SK-N-SH treated with all-trans-retinoic acid at 6 μM for 48 hours (cell line): ENCODE results near the gene HSPB6.

ENCODE experiments used
- ATAC-seq: fragments of 200-7000 bp; cut with Tn5 transposase; 3 replicates; pipeline ENCODE4 v1.9.1; 2020; ENCODE audit warnings: mild to moderate bottlenecking, moderate library complexity
- ARNTL ChIP-seq: fragments of 450-650 bp; formaldehyde crosslinking; IDR thresholded peaks from 2 replicates; pipeline ENCODE4 v1.5.0; 2020; ENCODE audit warnings: low read depth, mild to moderate bottlenecking, moderate library complexity, borderline replicate concordance
- BACH2 ChIP-seq: fragments of 250-450 bp; sonication (Bioruptor Pico); IDR thresholded peaks from 2 replicates; pipeline ENCODE4 v1.9.0; 2021; ENCODE audit warnings: mild to moderate bottlenecking, borderline replicate concordance
- CSDC2 ChIP-seq: fragments of 250-450 bp; sonication (Bioruptor Pico); IDR thresholded peaks from 2 replicates; pipeline ENCODE4 v1.5.0; 2020; ENCODE audit warnings: mild to moderate bottlenecking, moderate library complexity
- CSRNP3 ChIP-seq: fragments of 250-450 bp; sonication (Bioruptor Pico); IDR thresholded peaks from 2 replicates; pipeline ENCODE4 v1.5.1; 2021; ENCODE audit warnings: mild to moderate bottlenecking, moderate library complexity
- ESRRG ChIP-seq: fragments of 250-450 bp; sonication (Bioruptor Pico); IDR thresholded peaks from 2 replicates; pipeline ENCODE4 v1.6.1; 2021; ENCODE audit warnings: mild to moderate bottlenecking
- GLIS3 ChIP-seq: fragments of 250-450 bp; sonication (Bioruptor Pico); IDR thresholded peaks from 2 replicates; pipeline ENCODE4 v1.5.0; 2020; ENCODE audit warnings: mild to moderate bottlenecking, moderate library complexity
- ISL1 ChIP-seq: fragments of 250-450 bp; sonication (Bioruptor Pico); IDR thresholded peaks from 2 replicates; pipeline ENCODE4 v2.1.2; 2022; ENCODE audit warnings: mild to moderate bottlenecking, moderate library complexity
- OSR1 ChIP-seq: fragments of 250-450 bp; sonication (Bioruptor Pico); IDR thresholded peaks from 2 replicates; pipeline ENCODE4 v1.8.0; 2022; ENCODE audit warnings: moderate library complexity, mild to moderate bottlenecking, inconsistent platforms
- PATZ1 ChIP-seq: fragments of 250-450 bp; sonication (Bioruptor Pico); IDR thresholded peaks from 2 replicates; pipeline ENCODE4 v1.8.0; 2020; ENCODE audit warnings: mild to moderate bottlenecking, moderate library complexity, borderline replicate concordance
- PPARA ChIP-seq: fragments of 250-450 bp; sonication (Bioruptor Pico); IDR thresholded peaks from 2 replicates; pipeline ENCODE4 v1.5.0; 2020; ENCODE audit warnings: mild to moderate bottlenecking, borderline replicate concordance
- RARB ChIP-seq: fragments of 250-450 bp; sonication (Bioruptor Pico); IDR thresholded peaks from 2 replicates; pipeline ENCODE4 v1.8.0; 2021; ENCODE audit warnings: mild to moderate bottlenecking, moderate library complexity
- SNAI2 ChIP-seq: fragments of 250-450 bp; sonication (Bioruptor Pico); IDR thresholded peaks from 2 replicates; pipeline ENCODE4 v1.5.0; 2020; ENCODE audit warnings: mild to moderate bottlenecking, moderate library complexity
- TCF4 ChIP-seq: fragments of 250-450 bp; sonication (Bioruptor Pico); IDR thresholded peaks from 2 replicates; pipeline ENCODE4 v1.8.0; 2021; ENCODE audit warnings: mild to moderate bottlenecking, moderate library complexity, borderline replicate concordance
- TOX ChIP-seq: fragments of 250-450 bp; sonication (Bioruptor Pico); IDR thresholded peaks from 2 replicates; pipeline ENCODE4 v1.8.0; 2021; ENCODE audit warnings: mild to moderate bottlenecking, moderate library complexity, borderline replicate concordance
- ZC3H10 ChIP-seq: fragments of 250-450 bp; sonication (Bioruptor Pico); IDR thresholded peaks from 2 replicates; pipeline ENCODE4 v1.5.1; 2021; ENCODE audit warnings: mild to moderate bottlenecking, moderate library complexity
- ZFP3 ChIP-seq: fragments of 250-450 bp; sonication (Bioruptor Pico); IDR thresholded peaks from 2 replicates; pipeline ENCODE4 v1.5.0; 2020; ENCODE audit warnings: mild to moderate bottlenecking, moderate library complexity
- ZFP30 ChIP-seq: fragments of 450-650 bp; formaldehyde crosslinking; IDR thresholded peaks from 2 replicates; pipeline ENCODE4 v1.5.0; 2022; ENCODE audit warnings: mild to moderate bottlenecking, moderate library complexity
- ZNF565 ChIP-seq: fragments of 450-650 bp; formaldehyde crosslinking; conservative IDR thresholded peaks from 2 replicates; pipeline ENCODE4 v1.5.0; 2020; ENCODE audit warnings: low read depth, mild to moderate bottlenecking, moderate library complexity
- ZNF70 ChIP-seq: fragments of 450-650 bp; formaldehyde crosslinking; IDR thresholded peaks from 2 replicates; pipeline ENCODE4 v1.5.0; 2020; ENCODE audit warnings: mild to moderate bottlenecking, moderate library complexity
- ZNF8 ChIP-seq: fragments of 450-650 bp; formaldehyde crosslinking; IDR thresholded peaks from 2 replicates; pipeline ENCODE4 v1.5.0; 2020; ENCODE audit warnings: mild to moderate bottlenecking, moderate library complexity
- TF ChIP-seq, protein P1 (sequence below): fragments of 250-450 bp; sonication (Bioruptor Pico); IDR thresholded peaks from 2 replicates; pipeline ENCODE4 v1.5.1; 2020; ENCODE audit warnings: low read depth, mild to moderate bottlenecking, moderate library complexity
- TF ChIP-seq, protein P2 (sequence below): fragments of 250-450 bp; sonication (Bioruptor Pico); IDR thresholded peaks from 2 replicates; pipeline ENCODE4 v1.5.0; 2020; ENCODE audit warnings: mild to moderate bottlenecking, moderate library complexity

HSPB6 gene

GRCh38 chr19:35756377-35757230, at the start of gene HSPB6:
Gene HSPB6, minus strand, starts transcription at chr19:35757029. Its CDS starts 21 bp downstream, at chr19:35757008.
- TF ChIP-seq ZNF70 = no peak
- no peak for ATAC-seq

GRCh38 chr19:35806597-35806996, 49.8 kb upstream of the HSPB6 start:
- ATAC-seq = no peak
- no peak for TF ChIP-seq TCF4 (CRISPR knock-in tag)
- no peak for TF ChIP-seq ISL1 (CRISPR knock-in tag)
- TF ChIP-seq, protein P1, sequence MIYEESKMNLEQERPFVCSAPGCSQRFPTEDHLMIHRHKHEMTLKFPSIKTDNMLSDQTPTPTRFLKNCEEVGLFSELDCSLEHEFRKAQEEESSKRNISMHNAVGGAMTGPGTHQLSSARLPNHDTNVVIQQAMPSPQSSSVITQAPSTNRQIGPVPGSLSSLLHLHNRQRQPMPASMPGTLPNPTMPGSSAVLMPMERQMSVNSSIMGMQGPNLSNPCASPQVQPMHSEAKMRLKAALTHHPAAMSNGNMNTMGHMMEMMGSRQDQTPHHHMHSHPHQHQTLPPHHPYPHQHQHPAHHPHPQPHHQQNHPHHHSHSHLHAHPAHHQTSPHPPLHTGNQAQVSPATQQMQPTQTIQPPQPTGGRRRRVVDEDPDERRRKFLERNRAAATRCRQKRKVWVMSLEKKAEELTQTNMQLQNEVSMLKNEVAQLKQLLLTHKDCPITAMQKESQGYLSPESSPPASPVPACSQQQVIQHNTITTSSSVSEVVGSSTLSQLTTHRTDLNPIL (CRISPR knock-in tag) = no peak
- TF ChIP-seq ZNF70 = no peak
- TF ChIP-seq TOX (CRISPR knock-in tag) = no peak

DNA sequence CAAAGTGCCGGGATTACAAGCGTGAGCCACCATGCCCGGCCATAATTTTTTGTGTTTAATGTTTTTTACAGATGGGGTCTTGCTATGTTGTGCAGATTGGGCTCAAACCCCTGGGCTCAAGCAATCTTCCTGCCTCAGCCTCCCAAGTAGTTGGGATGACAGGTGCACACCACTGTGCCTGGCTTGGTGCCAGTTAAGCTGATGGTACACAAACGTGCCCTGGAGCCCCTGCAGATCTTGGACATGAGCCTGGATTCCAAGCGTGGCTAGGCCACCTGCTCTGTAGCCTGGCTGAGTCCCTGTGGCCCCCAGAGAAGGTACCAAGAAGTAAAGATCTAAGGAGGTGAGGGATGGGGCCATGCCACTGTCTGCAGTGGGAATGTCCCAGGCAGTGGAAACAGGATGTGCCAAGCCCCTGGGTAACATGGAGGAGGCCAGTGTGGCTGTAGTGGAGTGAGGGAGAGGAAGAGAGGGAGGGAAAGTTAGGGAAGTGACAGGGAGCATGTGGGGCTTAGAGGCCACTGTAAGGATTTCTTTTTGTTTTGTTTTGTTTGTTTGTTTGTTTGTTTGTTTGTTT, 48.8 kb upstream of the HSPB6 start:
- no peak for ATAC-seq
- TF ChIP-seq ZNF8 (CRISPR knock-in tag) (no peak), ARNTL (CRISPR knock-in tag) (no peak), PPARA (CRISPR knock-in tag) (no peak), ZFP30 (CRISPR knock-in tag) (no peak), SNAI2 (no peak), OSR1 (CRISPR knock-in tag) (no peak), ZNF70 (no peak), GLIS3 (CRISPR knock-in tag) (no peak), ZC3H10 (CRISPR knock-in tag) (no peak), ZFP3 (CRISPR knock-in tag) (no peak), CSRNP3 (CRISPR knock-in tag) (no peak), ZNF565 (CRISPR knock-in tag) (no peak), ESRRG (CRISPR knock-in tag) (no peak), CSDC2 (CRISPR knock-in tag) (no peak), PATZ1 (CRISPR knock-in tag) (no peak), ISL1 (CRISPR knock-in tag) (no peak), TCF4 (CRISPR knock-in tag) (no peak), TOX (CRISPR knock-in tag) (no peak), BACH2 (CRISPR knock-in tag) (no peak)
- TF ChIP-seq, protein P2, sequence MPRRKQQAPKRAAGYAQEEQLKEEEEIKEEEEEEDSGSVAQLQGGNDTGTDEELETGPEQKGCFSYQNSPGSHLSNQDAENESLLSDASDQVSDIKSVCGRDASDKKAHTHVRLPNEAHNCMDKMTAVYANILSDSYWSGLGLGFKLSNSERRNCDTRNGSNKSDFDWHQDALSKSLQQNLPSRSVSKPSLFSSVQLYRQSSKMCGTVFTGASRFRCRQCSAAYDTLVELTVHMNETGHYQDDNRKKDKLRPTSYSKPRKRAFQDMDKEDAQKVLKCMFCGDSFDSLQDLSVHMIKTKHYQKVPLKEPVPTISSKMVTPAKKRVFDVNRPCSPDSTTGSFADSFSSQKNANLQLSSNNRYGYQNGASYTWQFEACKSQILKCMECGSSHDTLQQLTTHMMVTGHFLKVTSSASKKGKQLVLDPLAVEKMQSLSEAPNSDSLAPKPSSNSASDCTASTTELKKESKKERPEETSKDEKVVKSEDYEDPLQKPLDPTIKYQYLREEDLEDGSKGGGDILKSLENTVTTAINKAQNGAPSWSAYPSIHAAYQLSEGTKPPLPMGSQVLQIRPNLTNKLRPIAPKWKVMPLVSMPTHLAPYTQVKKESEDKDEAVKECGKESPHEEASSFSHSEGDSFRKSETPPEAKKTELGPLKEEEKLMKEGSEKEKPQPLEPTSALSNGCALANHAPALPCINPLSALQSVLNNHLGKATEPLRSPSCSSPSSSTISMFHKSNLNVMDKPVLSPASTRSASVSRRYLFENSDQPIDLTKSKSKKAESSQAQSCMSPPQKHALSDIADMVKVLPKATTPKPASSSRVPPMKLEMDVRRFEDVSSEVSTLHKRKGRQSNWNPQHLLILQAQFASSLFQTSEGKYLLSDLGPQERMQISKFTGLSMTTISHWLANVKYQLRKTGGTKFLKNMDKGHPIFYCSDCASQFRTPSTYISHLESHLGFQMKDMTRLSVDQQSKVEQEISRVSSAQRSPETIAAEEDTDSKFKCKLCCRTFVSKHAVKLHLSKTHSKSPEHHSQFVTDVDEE (CRISPR knock-in tag) = no peak

DNA sequence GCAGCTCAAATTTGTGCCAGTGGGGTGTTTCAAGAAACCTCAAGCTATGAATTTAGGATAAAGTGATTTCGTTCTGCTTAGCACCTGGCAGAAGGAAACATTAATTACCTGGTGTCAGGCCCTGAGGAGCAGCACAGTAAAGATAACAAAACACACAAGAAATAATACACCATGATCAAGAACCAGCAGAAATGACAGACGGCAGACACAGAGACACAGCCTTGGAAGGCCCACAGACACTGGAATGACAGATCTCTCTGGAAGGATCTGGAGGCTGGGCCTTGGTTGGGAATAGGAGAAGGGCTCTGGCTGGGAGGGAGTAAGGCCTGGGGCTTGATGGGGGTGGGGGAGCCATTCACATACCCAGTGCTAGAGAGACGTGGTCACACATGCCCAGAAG, 45.0 kb upstream of the HSPB6 start:
- no peak for ATAC-seq
- TF ChIP-seq ZFP3 (CRISPR knock-in tag) (no peak), PPARA (CRISPR knock-in tag) (no peak), ZC3H10 (CRISPR knock-in tag) (no peak), ARNTL (CRISPR knock-in tag) (no peak), TCF4 (CRISPR knock-in tag) (no peak), PATZ1 (CRISPR knock-in tag) (no peak), RARB (CRISPR knock-in tag) (no peak)
- TF ChIP-seq, protein P2 (CRISPR knock-in tag) = no peak
